AG09319 (cell line): ENCODE results near the gene TRAF1.

Experiments
- DNase-seq: peaks from one replicate; pipeline ENCODE4 v3.0.0-alpha.2; 2010; ENCODE audit warnings: low read depth; ENCODE audit errors: extremely low read depth
- TF ChIP-seq, protein P1 (sequence below): IDR thresholded peaks from 2 replicates; pipeline ENCODE4 v1.5.1; 2011; ENCODE audit warnings: low read depth, mild to moderate bottlenecking, inconsistent platforms, low read length, moderate library complexity

Gene TRAF1

GRCh38 chr9:120949290-120949689, 22.7 kb upstream of the TRAF1 start:
- TF ChIP-seq, protein P1, sequence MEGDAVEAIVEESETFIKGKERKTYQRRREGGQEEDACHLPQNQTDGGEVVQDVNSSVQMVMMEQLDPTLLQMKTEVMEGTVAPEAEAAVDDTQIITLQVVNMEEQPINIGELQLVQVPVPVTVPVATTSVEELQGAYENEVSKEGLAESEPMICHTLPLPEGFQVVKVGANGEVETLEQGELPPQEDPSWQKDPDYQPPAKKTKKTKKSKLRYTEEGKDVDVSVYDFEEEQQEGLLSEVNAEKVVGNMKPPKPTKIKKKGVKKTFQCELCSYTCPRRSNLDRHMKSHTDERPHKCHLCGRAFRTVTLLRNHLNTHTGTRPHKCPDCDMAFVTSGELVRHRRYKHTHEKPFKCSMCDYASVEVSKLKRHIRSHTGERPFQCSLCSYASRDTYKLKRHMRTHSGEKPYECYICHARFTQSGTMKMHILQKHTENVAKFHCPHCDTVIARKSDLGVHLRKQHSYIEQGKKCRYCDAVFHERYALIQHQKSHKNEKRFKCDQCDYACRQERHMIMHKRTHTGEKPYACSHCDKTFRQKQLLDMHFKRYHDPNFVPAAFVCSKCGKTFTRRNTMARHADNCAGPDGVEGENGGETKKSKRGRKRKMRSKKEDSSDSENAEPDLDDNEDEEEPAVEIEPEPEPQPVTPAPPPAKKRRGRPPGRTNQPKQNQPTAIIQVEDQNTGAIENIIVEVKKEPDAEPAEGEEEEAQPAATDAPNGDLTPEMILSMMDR: no peak

DNA sequence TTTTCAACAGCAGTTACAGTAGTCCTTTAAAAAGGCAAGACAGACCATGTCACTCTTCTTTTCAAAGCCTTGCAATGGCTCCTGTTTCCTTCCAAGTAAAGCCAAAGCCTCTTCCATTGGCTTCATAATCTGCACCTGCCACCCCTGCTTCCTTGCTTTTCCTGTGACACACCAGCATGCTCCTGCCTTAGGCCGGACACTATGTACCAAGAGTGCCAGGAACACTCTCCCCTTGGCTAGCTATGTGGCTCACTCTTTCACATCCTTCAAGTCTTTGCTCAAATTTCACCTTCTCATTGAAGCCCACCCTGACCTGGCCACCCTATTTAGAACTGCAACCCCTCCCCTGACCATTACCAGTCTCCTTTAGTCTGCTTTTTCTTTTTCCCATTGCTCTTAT, 22.2 kb upstream of the TRAF1 start:
- TF ChIP-seq, protein P1: no peak
- DNase-seq: no peak

More at GRCh38 chr9:120949290-120949689, 22.7 kb upstream of the TRAF1 start:
- DNase-seq: no peak

- TF ChIP-seq, protein P1: no peak
- DNase-seq: no peak
Measured at GRCh38 chr9:120947222-120947621, 20.6 kb upstream of the TRAF1 start.

- no peak for DNase-seq
Measured at GRCh38 chr9:120946259-120946658, 19.7 kb upstream of the TRAF1 start.

GRCh38 chr9:120944948-120945347, 18.4 kb upstream of the TRAF1 start:
- DNase-seq: no peak
- TF ChIP-seq, protein P1: no peak

More at GRCh38 chr9:120946259-120946658, 19.7 kb upstream of the TRAF1 start:
- TF ChIP-seq, protein P1: no peak

DNA sequence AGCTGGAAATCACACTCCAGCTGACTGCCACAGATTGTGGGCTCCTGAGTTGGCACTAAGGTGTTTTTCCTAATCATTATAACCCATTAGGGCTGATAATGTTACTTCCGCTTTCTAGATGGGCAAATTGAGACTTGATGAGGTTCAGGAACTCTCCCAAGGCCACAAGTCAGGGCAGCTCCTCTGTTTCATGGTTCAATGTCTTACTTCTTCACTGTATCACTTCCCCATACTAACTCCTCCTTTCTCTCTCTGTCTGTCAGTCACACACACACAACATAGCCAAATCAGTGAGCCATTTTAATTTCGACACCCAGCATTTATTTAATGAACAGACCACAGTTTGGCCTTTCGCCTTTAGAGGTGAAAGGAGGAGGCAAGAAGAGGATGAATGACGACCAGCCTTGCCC, 17.8 kb upstream of the TRAF1 start:
- TF ChIP-seq, protein P1: no peak
- no peak for DNase-seq

- TF ChIP-seq, protein P1: no peak
- DNase-seq: no peak
Measured at GRCh38 chr9:120942186-120943001, 15.8 kb upstream of the TRAF1 start.
